LNCAP (cell line): ENCODE results near the gene MTA2.

Source experiments
- CTCF ChIP-seq: fragments of 450-650 bp; IDR thresholded peaks from 2 replicates; pipeline ENCODE4 v1.5.1; 2017; ENCODE audit warnings: mild to moderate bottlenecking

Gene MTA2

GRCh38 chr11:62579252-62579651 is 22.4 kb downstream of the MTA2 start:
- TF ChIP-seq CTCF, result no peak

DNA sequence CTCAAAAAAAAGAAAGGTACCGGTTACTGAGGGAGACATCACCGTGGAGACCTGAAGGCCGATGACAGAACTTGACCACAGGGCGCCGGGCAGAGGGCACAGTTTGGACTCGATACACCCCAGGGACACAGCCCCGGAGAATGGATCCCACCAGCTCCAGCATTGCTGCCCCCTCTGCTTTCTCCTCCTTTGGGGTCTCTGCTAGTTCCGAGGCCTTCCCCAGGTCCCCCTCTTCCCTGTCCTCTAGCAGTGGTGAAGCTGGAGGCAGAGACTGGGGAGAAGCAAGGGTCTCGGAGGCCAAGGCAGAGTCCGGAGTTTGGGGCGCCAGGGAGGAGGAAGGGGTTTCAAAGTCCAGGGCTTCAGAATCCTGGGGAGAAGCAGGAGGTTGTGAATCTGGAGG is 23.1 kb downstream of the MTA2 start:
- no peak for TF ChIP-seq CTCF

GRCh38 chr11:62577046-62577714 is 24.5 kb downstream of the MTA2 start:
- no peak for TF ChIP-seq CTCF

DNA sequence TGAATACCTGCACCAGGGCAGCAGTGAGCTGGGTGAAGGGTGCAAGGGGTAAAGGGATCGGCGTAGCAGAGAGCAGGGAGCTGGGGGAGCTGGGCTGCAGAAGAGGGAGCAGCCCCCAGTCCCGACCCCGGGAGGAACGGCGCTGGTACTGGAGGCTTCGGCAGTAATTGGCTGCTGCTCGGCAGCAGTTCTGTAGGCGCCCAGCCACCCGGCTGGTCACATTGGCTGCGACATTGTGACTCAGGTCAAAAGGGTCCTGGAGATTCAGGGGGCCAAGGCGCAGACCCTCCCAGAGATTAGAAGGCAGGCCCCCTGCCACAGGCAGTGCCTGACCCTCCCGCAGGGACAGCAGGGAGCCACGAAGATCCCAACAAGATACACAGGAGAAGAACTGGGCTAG is 25.8 kb downstream of the MTA2 start:
- no peak for TF ChIP-seq CTCF

GRCh38 chr11:62575156-62575555 is 26.5 kb downstream of the MTA2 start:
- no peak for TF ChIP-seq CTCF

DNA sequence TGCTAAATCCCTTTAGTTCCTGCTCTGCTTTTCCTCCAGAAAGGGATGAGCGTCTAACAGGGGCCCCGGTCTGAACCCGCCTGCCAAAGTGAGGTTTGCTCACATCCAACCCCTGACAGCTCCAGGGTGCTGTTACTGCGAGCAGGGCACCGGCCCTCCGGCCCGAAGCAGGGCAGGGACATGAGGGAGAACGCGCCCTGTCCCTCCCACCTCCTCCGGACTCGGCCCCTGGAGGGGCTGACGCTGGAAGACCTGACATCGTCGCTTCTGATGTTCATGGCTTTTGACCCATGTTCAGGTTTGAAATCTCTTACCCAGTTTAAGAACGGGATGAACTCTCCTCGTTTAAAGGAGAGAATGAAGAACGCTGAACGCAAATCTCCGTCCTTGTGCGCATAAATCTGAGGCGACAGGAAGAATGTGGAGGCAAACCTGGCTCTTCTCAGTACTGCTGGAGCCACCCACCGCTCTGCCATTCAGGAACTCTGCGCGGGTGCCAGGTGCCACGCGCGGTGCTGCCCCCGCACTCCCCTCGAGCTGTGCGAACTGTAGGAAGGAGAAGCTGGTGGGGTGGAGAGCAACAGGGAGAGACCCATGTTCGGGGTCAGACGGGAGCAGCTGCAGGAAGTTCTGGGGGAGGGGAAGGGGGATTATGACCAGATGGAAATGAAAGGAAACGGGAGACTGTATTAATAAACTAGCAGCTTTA is 27.1 kb downstream of the MTA2 start:
- TF ChIP-seq CTCF, result no peak

GRCh38 chr11:62573592-62574362 is 27.9 kb downstream of the MTA2 start, which contains the start of gene EEF1G:
EEF1G (minus strand) TSS chr11:62573891; CDS start chr11:62573842, 49 bp downstream.
- TF ChIP-seq CTCF, result no peak
